H1 (cell line): Measurements from ENCODE around the gene TCF19. TPM values are rescaled to one million over a fixed set of nuclear protein-coding genes. Genes with fewer than 3 reads are reported as not detected.
"Not testable (repeated sequence)": the region's sequence is repeated elsewhere in the genome, so short reads cannot be mapped to it uniquely, and the experiment has no call there.

Experiments used
- CTCF ChIA-PET: fragments of 300-600 bp; sonication (Branson Sonifier 250); formaldehyde crosslinking; loops from one replicate; lab custom pipeline; 2021; ENCODE audit not compliant: partially characterized antibody; lab: Charles Lee
- POLR2A ChIA-PET: fragments of 300-600 bp; sonication (Branson Sonifier 250); formaldehyde crosslinking; loops from one replicate; lab custom pipeline; 2021; ENCODE audit warnings: inconsistent platforms; ENCODE audit not compliant: partially characterized antibody; lab: Charles Lee
- DNase-seq, 2 experiments: peaks; one replicate each; pipeline versions ENCODE4 v3.0.0 to v3.0.0-alpha.2; 2010 to 2022; ENCODE audit warnings: low spot score in 2 of 2, low read depth in 1 of 2, mixed read lengths in 1 of 2
- FAIRE-seq: peaks from 2 replicates; lab custom pipeline; 2011; peaks lifted over from hg19 to GRCh38; lab: Jason Lieb, UNC
- H2AFZ ChIP-seq: 2 replicates; pipeline ENCODE4 v1.8.1; 2012; ENCODE audit warnings: low read length, inconsistent platforms
- H2AK5ac ChIP-seq: 2 replicates; pipeline ENCODE4 v1.6.1; 2013; ENCODE audit warnings: low read depth, low read length
- H2BK120ac ChIP-seq: replicated peaks from 2 replicates; pipeline ENCODE3; 2013; ENCODE audit warnings: low read depth, low read length, inconsistent platforms
- H2BK12ac ChIP-seq: 2 replicates; pipeline ENCODE4 v1.6.1; 2013; ENCODE audit warnings: low read depth, low read length
- H2BK15ac ChIP-seq: 2 replicates; pipeline ENCODE4 v1.6.1; 2013; ENCODE audit warnings: low read length
- H2BK20ac ChIP-seq: 2 replicates; pipeline ENCODE4 v1.6.1; 2013; ENCODE audit warnings: low read length
- H2BK5ac ChIP-seq: 2 replicates; pipeline ENCODE4 v1.6.1; 2013; ENCODE audit warnings: low read depth, low read length
- H3K14ac ChIP-seq: 2 replicates; pipeline ENCODE4 v1.6.1; 2013; ENCODE audit warnings: inconsistent platforms; ENCODE audit not compliant: insufficient read length
- H3K18ac ChIP-seq: 2 replicates; pipeline ENCODE4 v1.6.1; 2013; ENCODE audit warnings: low read length; ENCODE audit errors: extremely low read depth
- H3K23ac ChIP-seq: 2 replicates; pipeline ENCODE4 v1.6.1; 2013; ENCODE audit warnings: inconsistent platforms; ENCODE audit not compliant: insufficient read length
- H3K23me2 ChIP-seq: 2 replicates; pipeline ENCODE4 v1.6.1; 2013; ENCODE audit warnings: low read depth, low read length
- H3K27ac ChIP-seq: 2 replicates; pipeline ENCODE4 v1.6.1; 2011; ENCODE audit warnings: low read depth, low read length, inconsistent platforms
- H3K27me3 ChIP-seq, 4 experiments: replicated peaks in 1 of 4; 1 replicate in 1 of 4; 2 replicates in 3 of 4; pipeline versions ENCODE4 v1.6.1 to v1.8.1; 2011 to 2013; ENCODE audit warnings: low read length in 3 of 4, mild to moderate bottlenecking in 3 of 4, inconsistent platforms in 2 of 4, mixed read lengths in 2 of 4, moderate library complexity in 1 of 4; ENCODE audit not compliant: control insufficient read depth in 3 of 4, insufficient read depth in 3 of 4; ENCODE audit errors: extremely low read depth in 1 of 4
- H3K36me3 ChIP-seq, 4 experiments: 2 replicates each; pipeline versions ENCODE4 v1.6.1 to v1.8.1; 2011 to 2013; ENCODE audit warnings: mild to moderate bottlenecking in 4 of 4, low read length in 3 of 4, moderate library complexity in 2 of 4, control low read depth in 1 of 4, inconsistent platforms in 1 of 4; ENCODE audit not compliant: insufficient read depth in 4 of 4, control insufficient read depth in 2 of 4
- H3K4ac ChIP-seq: replicated peaks from 2 replicates; pipeline ENCODE3; 2013; ENCODE audit warnings: low read length, low read depth, mixed read lengths, inconsistent platforms; ENCODE audit not compliant: insufficient read length
- H3K4me1 ChIP-seq, 4 experiments: replicated peaks in 1 of 4; 1 replicate in 1 of 4; 2 replicates in 3 of 4; pipeline versions ENCODE4 v1.6.1 to v1.8.1; 2011 to 2013; ENCODE audit warnings: low read length in 3 of 4, inconsistent platforms in 2 of 4, mixed read lengths in 1 of 4; ENCODE audit not compliant: insufficient read depth in 4 of 4, control insufficient read depth in 3 of 4
- H3K4me2 ChIP-seq, 2 experiments: 2 replicates each; pipeline versions ENCODE4 v1.6.1 to v1.8.1; 2011 to 2013; ENCODE audit warnings: low read depth in 2 of 2, low read length in 2 of 2, control low read depth in 1 of 2, inconsistent platforms in 1 of 2, mild to moderate bottlenecking in 1 of 2; ENCODE audit not compliant: insufficient read depth in 1 of 2
- H3K4me3 ChIP-seq, 4 experiments: fragments of 200-600, 300-600 bp in 1 of 4; sonication (generic), shearing (Covaris generic), sonication (Bioruptor Twin) in 1 of 4; 2 replicates each; pipeline versions ENCODE4 v1.5.1 to v1.8.1; 2011 to 2016; ENCODE audit warnings: low read length in 4 of 4, low read depth in 3 of 4, control low read depth in 2 of 4, inconsistent platforms in 2 of 4, mild to moderate bottlenecking in 2 of 4, mixed read lengths in 1 of 4, moderate library complexity in 1 of 4; ENCODE audit not compliant: insufficient read depth in 2 of 4; ENCODE audit errors: extremely low read depth in 1 of 4
- H3K56ac ChIP-seq: replicated peaks from 2 replicates; pipeline ENCODE3; 2013; ENCODE audit warnings: low read depth, mild to moderate bottlenecking, mixed read lengths, low read length, inconsistent platforms; ENCODE audit not compliant: insufficient read length
- H3K79me1 ChIP-seq: 2 replicates; pipeline ENCODE4 v1.6.1; 2013; ENCODE audit warnings: low read depth, low read length, control low read depth
- H3K79me2 ChIP-seq, 2 experiments: 2 replicates each; pipeline versions ENCODE4 v1.6.1 to v1.8.1; 2012 to 2013; ENCODE audit warnings: low read length in 2 of 2, mild to moderate bottlenecking in 2 of 2, inconsistent platforms in 1 of 2; ENCODE audit not compliant: insufficient read depth in 2 of 2, control insufficient read depth in 1 of 2
- H3K9ac ChIP-seq, 4 experiments: replicated peaks in 1 of 4; 1 replicate in 1 of 4; 2 replicates in 3 of 4; pipeline versions ENCODE4 v1.6.1 to v1.8.1; 2011 to 2013; ENCODE audit warnings: low read depth in 3 of 4, low read length in 3 of 4, control low read depth in 2 of 4, mild to moderate bottlenecking in 2 of 4, moderate library complexity in 2 of 4, inconsistent platforms in 1 of 4; ENCODE audit errors: extremely low read depth in 1 of 4
- H3K9me3 ChIP-seq, 2 experiments: 2 replicates each; pipeline versions ENCODE4 v1.6.1 to v1.8.1; 2012 to 2013; ENCODE audit warnings: mild to moderate bottlenecking in 2 of 2, moderate library complexity in 2 of 2, control low read depth in 1 of 2, inconsistent platforms in 1 of 2, low read depth in 1 of 2, low read length in 1 of 2, mixed read lengths in 1 of 2; ENCODE audit not compliant: insufficient read depth in 2 of 2
- H4K20me1 ChIP-seq, 2 experiments: replicated peaks in 1 of 2; 2 replicates each; pipeline versions ENCODE3 to v1.8.1; 2011 to 2013; ENCODE audit warnings: inconsistent platforms in 2 of 2, low read length in 2 of 2, mild to moderate bottlenecking in 1 of 2; ENCODE audit not compliant: insufficient read depth in 2 of 2, control insufficient read depth in 1 of 2
- H4K5ac ChIP-seq: 2 replicates; pipeline ENCODE4 v1.6.1; 2013; ENCODE audit warnings: low read length, low read depth, mixed read lengths, inconsistent platforms; ENCODE audit not compliant: insufficient read length
- H4K8ac ChIP-seq: 2 replicates; pipeline ENCODE4 v1.8.0; 2013; ENCODE audit warnings: mild to moderate bottlenecking, moderate library complexity, low read length, inconsistent platforms; ENCODE audit not compliant: insufficient read depth; ENCODE audit errors: extremely low read depth
- H4K91ac ChIP-seq: replicated peaks from 2 replicates; pipeline ENCODE3; 2013; ENCODE audit warnings: low read length, mixed read lengths, inconsistent platforms; ENCODE audit not compliant: insufficient read length
- CHD2 ChIP-seq: IDR thresholded peaks from 2 replicates; pipeline ENCODE4 v1.6.1; 2012; ENCODE audit warnings: low read length, improper control_type of control experiment
- KDM1A ChIP-seq: fragments of 200-600, 300-600 bp; sonication (generic); IDR thresholded peaks from 2 replicates; pipeline ENCODE4 v1.7.1; 2016; ENCODE audit warnings: mild to moderate bottlenecking, low read length, borderline replicate concordance
- RAD21 ChIP-seq, 2 experiments: IDR thresholded peaks in 1 of 2; conservative IDR thresholded peaks in 1 of 2; 2 replicates each; pipeline ENCODE4 v1.6.1; 2011; ENCODE audit warnings: low read depth in 2 of 2, low read length in 2 of 2, improper control_type of control experiment in 1 of 2, inconsistent platforms in 1 of 2, mild to moderate bottlenecking in 1 of 2, moderate library complexity in 1 of 2
- TBP ChIP-seq: IDR thresholded peaks from 2 replicates; pipeline ENCODE4 v1.6.1; 2011; ENCODE audit warnings: low read depth, low read length, improper control_type of control experiment
- TCF12 ChIP-seq: IDR thresholded peaks from 2 replicates; pipeline ENCODE4 v1.6.1; 2011; ENCODE audit warnings: low read depth, mild to moderate bottlenecking, low read length
- WGBS, 2 experiments: shearing (Covaris generic) in 1 of 2; methylation state at CpG; one replicate each; pipeline versions ENCODE4 v1.1.6 to v1.1.7; 2013 to 2015; ENCODE audit warnings: low lambda C conversion rate in 2 of 2, mixed read lengths in 2 of 2, inconsistent platforms in 1 of 2, low coverage in 1 of 2, missing lambda C conversion rate in 1 of 2; ENCODE audit not compliant: insufficient replicate concordance in 2 of 2, insufficient coverage in 1 of 2, insufficient read length in 1 of 2; ENCODE audit errors: extremely low coverage in 1 of 2, missing lambda C conversion rate in 1 of 2; 5-methylcytosine and 5-hydroxymethylcytosine counted together
- polyA plus RNA-seq, 7 experiments: library from polyadenylated mRNA; depleted of rRNA in 3 of 7; stranded (reverse) in 5 of 7; unstranded in 2 of 7; fragments of >200 nt in 5 of 7; fragments of 200-250 nt in 2 of 7; gene quantifications; 1 replicate in 5 of 7; 2 replicates in 1 of 7; 4 replicates in 1 of 7; pipeline versions ENCODE4 v1.2.1 to v1.2.3, GENCODE V29; 2011 to 2013; ENCODE audit warnings: missing spikeins in 2 of 7, mixed read lengths in 2 of 7
- total RNA-seq: library from RNA; stranded (reverse); fragmentation: NEBNext Ultra II Directional; extraction: Animal tissue kit (Norgen Biotek cat#: 25700); gene quantifications from 2 replicates; pipeline ENCODE4 v1.2.1, GENCODE V29; 2021
- TF ChIP-seq, protein P1 (sequence below), 3 experiments: IDR thresholded peaks; 1 replicate in 2 of 3; 2 replicates in 1 of 3; pipeline versions ENCODE4 v1.5.1 to v1.6.1; 2011; ENCODE audit warnings: low read length in 3 of 3, mild to moderate bottlenecking in 3 of 3, inconsistent platforms in 2 of 3, low read depth in 1 of 3, moderate library complexity in 1 of 3; ENCODE audit not compliant: insufficient read depth in 1 of 3; ENCODE audit errors: control extremely low read depth in 1 of 3
- TF ChIP-seq, protein P2 (sequence below): IDR thresholded peaks from 2 replicates; pipeline ENCODE4 v1.6.1; 2012; ENCODE audit warnings: inconsistent platforms

TCF19 gene
- total and polyA plus RNA-seq, 2 of the 8 experiments (the other 6 are each of a cell fraction or from before 2014, with no cell fraction given) = 7.2 to 11.0 TPM

DNA sequence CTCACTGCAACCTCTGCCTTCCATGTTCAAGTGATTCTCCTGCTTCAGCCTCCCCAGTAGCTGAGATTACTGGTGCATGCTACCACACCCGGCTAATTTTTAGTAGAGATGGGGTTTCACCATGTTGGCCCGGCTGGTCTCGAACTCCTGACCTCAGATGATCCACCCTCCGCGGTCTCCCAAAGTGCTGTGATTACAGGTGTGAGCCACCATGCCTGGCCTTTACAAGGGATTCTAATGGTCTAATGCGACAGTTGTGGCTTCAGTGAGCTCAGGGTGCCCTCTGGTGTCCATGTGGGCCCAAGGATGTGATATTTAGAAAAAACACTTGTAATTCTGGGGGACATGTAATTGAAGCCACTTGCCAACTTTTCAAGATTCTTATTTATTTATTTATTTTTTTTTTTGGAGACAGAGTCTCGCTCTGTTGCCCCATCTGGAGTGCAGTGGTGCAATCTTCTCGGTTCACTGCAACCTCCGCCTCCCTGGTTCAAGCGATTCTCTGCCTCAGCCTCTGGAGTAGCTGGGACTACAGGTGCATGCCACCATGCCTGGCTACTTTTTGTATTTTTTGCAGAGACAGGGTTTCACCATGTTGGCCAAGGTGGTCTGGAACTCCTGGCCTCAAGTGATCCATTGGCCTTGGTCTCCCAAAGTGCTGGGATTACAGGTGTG lies 34.2 kb downstream of the TCF19 start:
- H3K27me3 ChIP-seq, H3K4me2 ChIP-seq, H3K36me3 ChIP-seq, H2AK5ac ChIP-seq, H2BK12ac ChIP-seq, H3K79me1 ChIP-seq, H3K56ac ChIP-seq, H3K18ac ChIP-seq, H3K9me3 ChIP-seq, H3K23ac ChIP-seq, H3K79me2 ChIP-seq, H3K9ac ChIP-seq, H4K5ac ChIP-seq, H2AFZ ChIP-seq, H2BK20ac ChIP-seq, H2BK120ac ChIP-seq, H2BK5ac ChIP-seq, H3K14ac ChIP-seq, H4K91ac ChIP-seq, H3K27ac ChIP-seq, H4K20me1 ChIP-seq, H3K4me3 ChIP-seq, H3K4me1 ChIP-seq, H3K23me2 ChIP-seq, H4K8ac ChIP-seq, H3K4ac ChIP-seq, H2BK15ac ChIP-seq, FAIRE-seq: not testable (repeated sequence)
- TF ChIP-seq, protein P1, sequence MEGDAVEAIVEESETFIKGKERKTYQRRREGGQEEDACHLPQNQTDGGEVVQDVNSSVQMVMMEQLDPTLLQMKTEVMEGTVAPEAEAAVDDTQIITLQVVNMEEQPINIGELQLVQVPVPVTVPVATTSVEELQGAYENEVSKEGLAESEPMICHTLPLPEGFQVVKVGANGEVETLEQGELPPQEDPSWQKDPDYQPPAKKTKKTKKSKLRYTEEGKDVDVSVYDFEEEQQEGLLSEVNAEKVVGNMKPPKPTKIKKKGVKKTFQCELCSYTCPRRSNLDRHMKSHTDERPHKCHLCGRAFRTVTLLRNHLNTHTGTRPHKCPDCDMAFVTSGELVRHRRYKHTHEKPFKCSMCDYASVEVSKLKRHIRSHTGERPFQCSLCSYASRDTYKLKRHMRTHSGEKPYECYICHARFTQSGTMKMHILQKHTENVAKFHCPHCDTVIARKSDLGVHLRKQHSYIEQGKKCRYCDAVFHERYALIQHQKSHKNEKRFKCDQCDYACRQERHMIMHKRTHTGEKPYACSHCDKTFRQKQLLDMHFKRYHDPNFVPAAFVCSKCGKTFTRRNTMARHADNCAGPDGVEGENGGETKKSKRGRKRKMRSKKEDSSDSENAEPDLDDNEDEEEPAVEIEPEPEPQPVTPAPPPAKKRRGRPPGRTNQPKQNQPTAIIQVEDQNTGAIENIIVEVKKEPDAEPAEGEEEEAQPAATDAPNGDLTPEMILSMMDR (IDR thresholded peaks at IDR 0.05; ENCODE audit: control extremely low read depth in 1 of 3, insufficient read depth in 1 of 3, low read depth in 1 of 3, low read length in 3 of 3) = peak; percentile 66 to 92 (median 74)
- peak; percentile 63; the same call in 1 of the 2 replicates for TF ChIP-seq KDM1A
- TF ChIP-seq, protein P2, sequence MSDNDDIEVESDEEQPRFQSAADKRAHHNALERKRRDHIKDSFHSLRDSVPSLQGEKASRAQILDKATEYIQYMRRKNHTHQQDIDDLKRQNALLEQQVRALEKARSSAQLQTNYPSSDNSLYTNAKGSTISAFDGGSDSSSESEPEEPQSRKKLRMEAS = 0 out of 2 replicates have a peak, but pooled peaks have one; percentile 14
- TF ChIP-seq TBP = peak; percentile 33; the same call in 1 of the 2 replicates
- TF ChIP-seq TCF12 = 0 out of 2 replicates have a peak, but pooled peaks have one; percentile 15
- peak; percentile 93 to 97 for TF ChIP-seq RAD21 (IDR thresholded peaks at IDR 0.05 in 1 of 2, conservative IDR thresholded peaks at IDR 0.05 in 1 of 2; ENCODE audit: low read depth in 2 of 2, low read length in 2 of 2)
- TF ChIP-seq CHD2 = 0 out of 2 replicates have a peak, but pooled peaks have one; percentile 13
- CTCF ChIA-PET = interaction anchor here (0.6 to 11.0 kb wide), 27 partner anchors 10 to 349 kb away, joined by 3 to 103 read pairs (median 6); partner anchors contain the start of genes C6orf15, CDSN, PSORS1C2 and TCF19
- DNase-seq = peak in 1 of 2 experiments; percentile 81
- WGBS, 2 experiments = 57% methylated on average over 10 of the region's 10 CpGs; no CpG with 5 or more reads in 1 of the 2 experiments
- POLR2A ChIA-PET = interaction anchor here (0.6 to 61.6 kb wide), 3 partner anchors 10 to 92 kb away, joined by 3 to 2251 read pairs (median 3); partner anchors contain the start of genes CCHCR1, CDSN, POU5F1 and PSORS1C1
